GM18505 (cell line): Measurements from ENCODE around the gene PTPRN2.

Experiments used
- ATAC-seq: cut with Tn5 transposase; IDR thresholded peaks from one replicate; pipeline ENCODE4 v1.9.1; 2021; ENCODE audit not compliant: unreplicated experiment
- POLR2A ChIP-seq: IDR thresholded peaks from 4 replicates; pipeline ENCODE4 v1.6.1; 2011; ENCODE audit warnings: borderline replicate concordance; ENCODE audit not compliant: insufficient read depth, insufficient read length; ENCODE audit errors: extremely low read depth

The PTPRN2 gene

GRCh38 chr7:158367634-158367982 lies 220.0 kb downstream of the PTPRN2 start:
- no peak for TF ChIP-seq POLR2A
- ATAC-seq: no peak

- TF ChIP-seq POLR2A: no peak
- no peak for ATAC-seq
Measured at GRCh38 chr7:158366916-158367633, 220.5 kb downstream of the PTPRN2 start.

- ATAC-seq: no peak
- TF ChIP-seq POLR2A: no peak
Measured at GRCh38 chr7:158366346-158366745, 221.3 kb downstream of the PTPRN2 start.

- no peak for TF ChIP-seq POLR2A
- no peak for ATAC-seq
Measured at GRCh38 chr7:158365267-158365666, 222.4 kb downstream of the PTPRN2 start.

DNA sequence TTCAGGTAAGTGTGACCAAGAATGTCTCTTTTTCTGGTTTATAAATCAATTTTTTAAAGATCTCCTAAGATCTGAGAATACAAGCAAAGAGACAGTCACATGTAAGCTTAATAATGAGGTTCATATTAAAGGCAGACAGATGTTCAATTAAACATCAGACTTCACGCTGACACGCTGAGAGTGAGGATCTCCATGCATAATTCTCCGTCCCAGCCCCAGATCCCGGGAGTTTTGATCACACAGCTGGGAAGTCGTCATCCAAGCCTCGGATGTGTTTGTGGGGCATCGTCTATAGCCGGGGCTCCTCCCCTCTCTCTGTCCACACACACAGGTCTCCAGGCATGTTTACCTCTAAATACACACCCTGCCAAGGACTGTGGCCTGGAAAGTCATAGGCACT lies 223.2 kb downstream of the PTPRN2 start:
- TF ChIP-seq POLR2A: no peak
- ATAC-seq: no peak

- no peak for TF ChIP-seq POLR2A
- ATAC-seq: no peak
Measured at GRCh38 chr7:158362912-158363905, 224.4 kb downstream of the PTPRN2 start.

- no peak for TF ChIP-seq POLR2A
- no peak for ATAC-seq
Measured at GRCh38 chr7:158362001-158362400, 225.6 kb downstream of the PTPRN2 start.

GRCh38 chr7:158361326-158361946 lies 226.2 kb downstream of the PTPRN2 start:
- no peak for TF ChIP-seq POLR2A
- ATAC-seq: no peak

DNA sequence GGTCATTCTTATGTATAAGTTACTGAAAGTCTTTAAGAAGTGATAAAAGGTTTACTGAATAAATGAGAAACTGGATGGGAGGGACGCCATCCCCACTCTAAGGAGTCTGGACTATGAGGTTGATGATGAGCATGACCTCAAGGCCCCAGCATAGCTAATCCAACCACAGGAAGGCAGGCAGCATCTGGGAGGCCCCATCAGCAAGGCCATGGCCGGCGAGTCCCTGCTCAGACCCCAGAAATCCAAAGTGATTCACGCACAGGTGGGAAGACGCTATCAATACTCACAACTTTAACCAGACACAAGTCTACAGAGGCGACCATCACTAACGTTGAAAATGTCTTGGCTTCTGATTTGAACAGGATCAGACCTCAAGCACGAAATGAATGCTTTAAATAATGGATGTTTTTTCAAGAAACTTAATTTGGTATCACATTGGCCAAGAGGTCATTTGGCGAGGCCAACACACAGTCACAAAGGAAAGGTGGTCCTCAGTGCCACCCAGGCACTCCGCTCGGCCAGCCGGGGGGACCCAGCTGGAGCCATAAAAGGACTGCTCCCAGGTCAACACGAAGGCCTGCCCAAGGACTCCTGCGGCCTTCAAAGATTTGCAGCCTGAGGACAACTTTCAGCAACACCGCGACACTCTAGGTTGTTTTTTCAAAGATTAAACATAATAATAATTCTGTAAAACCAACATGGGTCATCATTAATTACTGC lies 228.5 kb downstream of the PTPRN2 start:
- TF ChIP-seq POLR2A: no peak
- no peak for ATAC-seq

DNA sequence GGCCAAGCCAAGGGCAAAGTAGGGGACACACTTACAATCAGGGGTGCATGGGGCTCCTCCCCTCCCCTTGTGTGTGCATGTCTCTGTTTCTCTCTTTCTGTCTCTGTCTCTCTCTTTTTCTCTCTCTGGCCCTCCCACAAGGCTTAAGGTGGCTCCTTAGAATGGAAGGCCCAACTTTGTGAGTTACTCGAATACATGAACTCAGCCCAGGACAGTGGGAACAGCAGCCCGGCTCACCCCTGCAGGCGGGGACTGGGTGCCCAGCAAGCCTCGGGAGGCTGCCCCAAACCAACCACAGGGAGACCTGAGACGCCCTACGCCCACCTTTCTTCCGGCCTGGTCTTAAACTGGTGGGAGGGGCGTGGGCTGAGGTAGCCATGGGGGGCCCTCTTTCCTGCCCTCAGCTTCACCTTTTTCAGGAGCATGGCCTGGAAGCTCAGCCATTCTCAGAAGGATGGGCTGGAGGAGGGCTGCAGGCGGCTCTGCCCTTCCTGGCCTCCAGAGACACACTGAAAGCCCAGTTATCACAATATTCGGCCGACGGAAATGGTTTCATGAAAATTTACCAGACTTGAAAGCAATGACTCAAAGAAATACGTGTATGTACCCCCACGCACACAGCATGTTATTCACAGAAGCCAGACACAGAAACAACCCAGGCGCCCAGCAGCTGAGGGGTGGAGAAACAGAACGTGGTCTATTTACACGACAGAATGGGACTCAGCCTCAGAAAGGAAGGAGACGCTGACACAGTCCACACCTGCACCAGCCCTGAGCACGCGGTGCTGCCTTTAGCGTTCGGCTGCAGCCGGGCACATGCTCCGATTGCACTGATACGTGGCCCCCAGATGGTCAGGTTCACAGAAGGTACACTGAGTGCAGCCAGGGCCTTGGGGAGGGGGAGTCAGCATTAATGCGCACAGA lies 229.5 kb downstream of the PTPRN2 start:
- ATAC-seq: no peak
- no peak for TF ChIP-seq POLR2A

DNA sequence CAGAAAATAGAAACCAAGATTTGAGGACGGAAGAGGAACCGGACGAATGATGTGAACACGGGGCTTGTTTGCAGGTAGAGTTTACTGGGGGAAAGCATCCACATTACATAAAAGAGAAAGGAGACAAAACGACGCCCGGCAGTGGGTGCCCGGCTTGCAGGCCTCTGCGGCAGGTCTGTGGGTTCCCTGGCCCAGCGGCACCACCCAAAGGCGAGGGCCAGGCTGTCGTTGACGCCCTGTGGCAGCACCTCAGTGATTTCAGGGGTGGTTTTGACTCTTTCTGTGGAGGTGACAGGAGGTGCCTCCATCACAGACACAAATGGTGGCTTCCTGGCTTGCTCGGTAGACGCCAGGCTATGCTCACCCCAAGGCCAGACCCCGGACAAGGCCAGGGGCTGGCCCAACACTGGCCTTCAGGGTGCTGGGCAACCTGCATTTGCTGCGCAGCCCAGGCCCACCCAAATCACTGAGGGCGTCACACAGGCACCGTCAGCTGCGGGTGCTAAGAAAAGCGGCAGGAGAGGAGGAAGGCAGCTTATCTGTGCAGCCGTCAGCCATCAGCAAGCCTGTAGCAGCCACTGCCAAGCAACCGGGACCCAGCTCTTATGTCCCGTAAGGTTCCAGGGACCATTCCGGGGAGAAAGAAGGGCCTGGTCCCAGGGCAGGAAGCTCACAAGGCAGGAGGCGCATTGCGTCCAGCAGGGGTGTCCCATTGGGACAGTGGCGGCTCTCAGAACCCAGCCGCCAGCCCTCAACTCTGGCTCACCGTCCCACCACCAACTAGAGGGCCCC lies 230.3 kb downstream of the PTPRN2 start:
- no peak for ATAC-seq
- no peak for TF ChIP-seq POLR2A
